ENCODE results near the gene PAGE4.

The PAGE4 gene

DNA sequence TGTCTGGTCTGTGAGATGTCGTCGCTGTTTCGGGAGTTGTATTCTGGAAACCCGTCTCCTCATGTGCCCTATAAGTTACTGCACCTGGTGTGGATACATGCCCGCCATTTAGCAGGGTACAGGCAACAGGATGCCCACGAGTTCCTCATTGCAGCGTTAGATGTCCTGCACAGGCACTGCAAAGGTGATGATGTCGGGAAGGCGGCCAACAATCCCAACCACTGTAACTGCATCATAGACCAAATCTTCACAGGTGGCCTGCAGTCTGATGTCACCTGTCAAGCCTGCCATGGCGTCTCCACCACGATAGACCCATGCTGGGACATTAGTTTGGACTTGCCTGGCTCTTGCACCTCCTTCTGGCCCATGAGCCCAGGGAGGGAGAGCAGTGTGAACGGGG lies 51.6 kb downstream of the PAGE4 start (continued):
- TF ChIP-seq, protein P1, sequence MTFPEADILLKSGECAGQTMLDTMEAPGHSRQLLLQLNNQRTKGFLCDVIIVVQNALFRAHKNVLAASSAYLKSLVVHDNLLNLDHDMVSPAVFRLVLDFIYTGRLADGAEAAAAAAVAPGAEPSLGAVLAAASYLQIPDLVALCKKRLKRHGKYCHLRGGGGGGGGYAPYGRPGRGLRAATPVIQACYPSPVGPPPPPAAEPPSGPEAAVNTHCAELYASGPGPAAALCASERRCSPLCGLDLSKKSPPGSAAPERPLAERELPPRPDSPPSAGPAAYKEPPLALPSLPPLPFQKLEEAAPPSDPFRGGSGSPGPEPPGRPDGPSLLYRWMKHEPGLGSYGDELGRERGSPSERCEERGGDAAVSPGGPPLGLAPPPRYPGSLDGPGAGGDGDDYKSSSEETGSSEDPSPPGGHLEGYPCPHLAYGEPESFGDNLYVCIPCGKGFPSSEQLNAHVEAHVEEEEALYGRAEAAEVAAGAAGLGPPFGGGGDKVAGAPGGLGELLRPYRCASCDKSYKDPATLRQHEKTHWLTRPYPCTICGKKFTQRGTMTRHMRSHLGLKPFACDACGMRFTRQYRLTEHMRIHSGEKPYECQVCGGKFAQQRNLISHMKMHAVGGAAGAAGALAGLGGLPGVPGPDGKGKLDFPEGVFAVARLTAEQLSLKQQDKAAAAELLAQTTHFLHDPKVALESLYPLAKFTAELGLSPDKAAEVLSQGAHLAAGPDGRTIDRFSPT (tag by site-specific recombination; IDR thresholded peaks at IDR 0.05), result no peak
- no peak for TF ChIP-seq ZNF701 (tag by site-specific recombination; IDR thresholded peaks at IDR 0.05)

Data from HEK293 (cell line).